Measurements from ENCODE around the gene FBN3.
"Not testable (repeated sequence)": the region's sequence is repeated elsewhere in the genome, so short reads cannot be mapped to it uniquely, and the experiment has no call there.

The FBN3 gene

DNA sequence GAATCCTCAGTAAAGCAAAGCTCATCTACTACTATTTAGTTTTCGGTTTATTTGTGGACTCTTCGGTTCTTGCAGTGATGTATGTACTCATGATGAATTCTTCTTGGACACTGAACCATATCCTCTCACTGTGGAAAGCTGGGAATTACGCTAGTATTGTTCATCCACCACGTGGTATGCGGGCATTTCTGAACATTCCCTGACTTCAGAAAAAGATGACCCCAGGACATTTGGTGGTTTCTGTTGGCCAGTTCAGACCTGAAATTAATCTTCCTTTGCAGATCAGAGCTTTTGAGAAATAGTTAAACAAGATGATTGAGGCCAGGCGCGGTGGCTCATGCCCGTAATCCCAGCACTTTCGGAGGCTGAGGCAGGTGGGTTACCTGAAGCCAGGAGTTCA, 25.3 kb upstream of the FBN3 start:
- Histone ChIP-seq H3K4me3 (no peak overlapping the region), H3K9ac (ENCODE audit: insufficient read length) (no peak overlapping the region)
- TF ChIP-seq EZH2 (IDR thresholded peaks at IDR 0.05): no peak
- no peak for TF ChIP-seq POLR2AphosphoS5 (IDR thresholded peaks at IDR 0.05; ENCODE audit: borderline replicate concordance, low read depth, low read length)
- TF ChIP-seq FOXP2 (optimal IDR thresholded peaks at IDR 0.05; ENCODE audit: control extremely low read depth, extremely low read length, insufficient read depth): no peak

DNA sequence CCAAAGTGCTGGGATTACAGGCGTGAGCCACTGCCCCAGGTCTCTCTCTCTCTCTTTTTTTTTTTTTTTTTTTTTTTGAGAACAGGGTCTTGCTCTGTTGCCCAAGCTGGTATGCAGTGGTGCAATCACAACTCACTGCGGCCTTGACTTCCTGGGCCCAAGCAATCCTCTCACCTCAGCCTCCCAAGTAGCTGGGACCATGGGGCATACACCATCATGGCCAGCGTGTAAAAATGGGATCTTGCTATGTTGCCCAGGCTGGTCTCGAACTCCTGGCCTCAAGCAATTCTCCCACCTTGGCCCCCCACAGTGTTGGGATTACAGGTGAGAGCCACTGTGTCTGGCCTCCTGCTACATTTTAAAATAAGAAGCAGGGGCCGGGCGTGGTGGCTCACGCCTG, 19.1 kb upstream of the FBN3 start:
- H3K27ac ChIP-seq: no peak overlapping the region
- no peak overlapping the region for H3K4me3 ChIP-seq
- DNase-seq (ENCODE audit: low read depth, low spot score): no peak
- H3K9me3 ChIP-seq (ENCODE audit: low read depth, low read length): no peaks in the 10 kb centered on the region
- H3K9ac ChIP-seq (ENCODE audit: insufficient read length): no peak overlapping the region
- TF ChIP-seq POLR2AphosphoS5 (IDR thresholded peaks at IDR 0.05; ENCODE audit: borderline replicate concordance, low read depth, low read length) (no peak), FOXP2 (optimal IDR thresholded peaks at IDR 0.05; ENCODE audit: control extremely low read depth, extremely low read length, insufficient read depth) (no peak), EZH2 (IDR thresholded peaks at IDR 0.05) (no peak)
- no peaks in the 10 kb centered on the region for H3K36me3 ChIP-seq (ENCODE audit: insufficient read depth, low read length)

More for the DNA sequence above, 25.3 kb upstream of the FBN3 start:
- Histone ChIP-seq H3K36me3 (ENCODE audit: insufficient read depth, low read length) (no peaks in the 10 kb centered on the region), H3K27ac (no peak overlapping the region), H3K9me3 (ENCODE audit: low read depth, low read length) (no peaks in the 10 kb centered on the region)
- DNase-seq (ENCODE audit: low read depth, low spot score): no peak

- TF ChIP-seq POLR2AphosphoS5 (IDR thresholded peaks at IDR 0.05; ENCODE audit: borderline replicate concordance, low read depth, low read length): no peak
- no peak for TF ChIP-seq EZH2 (IDR thresholded peaks at IDR 0.05)
- TF ChIP-seq FOXP2 (optimal IDR thresholded peaks at IDR 0.05; ENCODE audit: control extremely low read depth, extremely low read length, insufficient read depth): no peak
- Histone ChIP-seq H3K36me3 (ENCODE audit: insufficient read depth, low read length) (no peaks in the 10 kb centered on the region), H3K27ac (peak overlapping the region; percentile 83), H3K9ac (ENCODE audit: insufficient read length) (peak overlapping the region; percentile 47), H3K4me3 (peak overlapping the region; percentile 47), H3K9me3 (ENCODE audit: low read depth, low read length) (no peaks in the 10 kb centered on the region)
- DNase-seq (ENCODE audit: low read depth, low spot score): no peak
Measured at GRCh38 chr19:8167985-8168384, 18.6 kb upstream of the FBN3 start.

DNA sequence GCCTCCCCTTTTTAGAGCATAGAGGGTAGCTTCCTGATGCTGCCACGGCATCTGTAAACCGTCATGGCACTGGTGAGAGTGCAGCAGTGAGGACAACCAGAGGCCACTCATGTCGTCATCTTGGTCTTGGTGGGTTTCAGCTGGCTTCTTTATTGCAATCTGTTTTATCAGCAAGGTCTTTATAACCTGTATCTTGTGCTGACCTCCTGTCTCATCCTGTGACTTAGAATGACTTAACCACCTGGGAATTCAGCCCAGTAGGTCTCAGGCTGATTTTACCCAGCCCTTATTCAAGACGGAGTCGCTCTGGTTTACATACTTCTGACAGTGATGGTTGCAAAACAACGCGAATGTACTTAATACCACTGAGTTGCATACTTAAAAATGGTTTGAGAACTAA, 14.4 kb upstream of the FBN3 start:
- Histone ChIP-seq H3K9me3 (ENCODE audit: low read depth, low read length) (no peaks in the 10 kb centered on the region), H3K27ac (0 out of 2 replicates have a peak overlapping the region, but pooled peaks have one; percentile 10), H3K36me3 (ENCODE audit: insufficient read depth, low read length) (no peaks in the 10 kb centered on the region), H3K9ac (ENCODE audit: insufficient read length) (no peak overlapping the region), H3K4me3 (no peak overlapping the region)
- TF ChIP-seq POLR2AphosphoS5 (IDR thresholded peaks at IDR 0.05; ENCODE audit: borderline replicate concordance, low read depth, low read length) (no peak), FOXP2 (optimal IDR thresholded peaks at IDR 0.05; ENCODE audit: control extremely low read depth, extremely low read length, insufficient read depth) (no peak), EZH2 (IDR thresholded peaks at IDR 0.05) (no peak)
- no peak for DNase-seq (ENCODE audit: low read depth, low spot score)

GRCh38 chr19:8161135-8161646, 11.8 kb upstream of the FBN3 start:
- Histone ChIP-seq H3K9ac (ENCODE audit: insufficient read length) (peak overlapping the region; percentile 70), H3K9me3 (ENCODE audit: low read depth, low read length) (no peaks in the 10 kb centered on the region), H3K27ac (peak overlapping the region; percentile 98), H3K4me3 (no peak overlapping the region), H3K36me3 (ENCODE audit: insufficient read depth, low read length) (no peaks in the 10 kb centered on the region)
- TF ChIP-seq EZH2 (IDR thresholded peaks at IDR 0.05) (no peak), POLR2AphosphoS5 (IDR thresholded peaks at IDR 0.05; ENCODE audit: borderline replicate concordance, low read depth, low read length) (peak; percentile 84)
- DNase-seq (ENCODE audit: low read depth, low spot score): no peak

DNA sequence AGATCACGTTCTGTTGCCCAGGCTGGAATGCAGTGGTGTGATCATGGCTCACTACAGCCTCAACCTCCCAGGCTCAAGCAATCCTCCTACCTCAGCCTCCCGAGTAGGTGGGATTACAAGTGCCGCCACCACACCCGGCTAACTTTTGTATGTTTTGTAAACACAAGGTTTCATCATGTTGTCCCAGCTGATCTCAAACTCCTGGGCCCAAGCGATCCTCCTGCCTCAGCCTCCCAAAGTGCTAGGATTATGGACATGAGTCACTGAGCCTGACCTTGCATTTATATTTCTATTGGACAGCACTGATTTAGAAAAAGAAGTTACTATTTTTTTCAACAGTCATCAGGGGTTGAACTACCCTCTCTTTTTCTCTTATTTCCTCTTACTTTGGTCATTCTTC, 9.9 kb upstream of the FBN3 start:
- not testable (repeated sequence) for H3K4me3 ChIP-seq; DNase-seq (ENCODE audit: low read depth, low spot score); H3K9ac ChIP-seq (ENCODE audit: insufficient read length); H3K36me3 ChIP-seq (ENCODE audit: insufficient read depth, low read length); H3K9me3 ChIP-seq (ENCODE audit: low read depth, low read length)
- peak overlapping the region; percentile 25 for H3K27ac ChIP-seq

DNA sequence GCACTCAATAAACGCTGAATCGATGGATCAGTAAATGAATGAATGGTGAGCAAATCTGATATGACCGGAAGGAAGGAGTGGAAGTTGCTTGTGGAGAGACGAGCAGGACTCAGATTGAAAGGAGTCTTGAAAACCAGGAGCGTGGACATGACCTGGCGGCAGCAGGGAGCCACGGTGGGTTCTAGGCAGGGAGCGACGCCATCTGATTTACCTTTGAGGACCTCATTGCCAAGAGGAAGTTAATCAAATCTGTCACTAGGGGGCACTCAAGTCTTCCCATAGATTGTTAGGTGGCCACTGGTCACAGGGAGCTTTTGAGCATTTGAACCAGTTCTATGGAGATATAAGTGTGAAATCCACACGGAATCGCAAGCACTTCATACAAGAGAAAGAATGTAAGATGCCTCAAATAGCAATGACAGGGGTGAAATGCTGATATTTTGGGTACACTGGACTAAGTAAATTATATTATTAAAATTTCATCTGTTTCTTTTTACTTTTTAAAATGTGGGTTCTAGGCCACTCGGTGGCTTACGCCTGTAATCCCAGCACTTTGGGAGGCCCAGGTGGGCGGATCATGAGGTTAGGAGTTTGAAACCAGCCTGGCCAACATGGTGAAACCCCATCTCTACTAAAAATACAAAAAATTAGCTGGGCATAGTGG, 9.2 kb upstream of the FBN3 start:
- Histone ChIP-seq H3K27ac (no peak overlapping the region), H3K36me3 (ENCODE audit: insufficient read depth, low read length) (no peaks in the 10 kb centered on the region), H3K9me3 (ENCODE audit: low read depth, low read length) (no peaks in the 10 kb centered on the region), H3K9ac (ENCODE audit: insufficient read length) (no peak overlapping the region), H3K4me3 (no peak overlapping the region)
- DNase-seq (ENCODE audit: low read depth, low spot score): peak; percentile 61
- TF ChIP-seq POLR2AphosphoS5 (IDR thresholded peaks at IDR 0.05; ENCODE audit: borderline replicate concordance, low read depth, low read length) (no peak), EZH2 (IDR thresholded peaks at IDR 0.05) (no peak), FOXP2 (optimal IDR thresholded peaks at IDR 0.05; ENCODE audit: control extremely low read depth, extremely low read length, insufficient read depth) (no peak)

- Histone ChIP-seq H3K9ac (ENCODE audit: insufficient read length) (no peak overlapping the region), H3K9me3 (ENCODE audit: low read depth, low read length) (no peaks in the 10 kb centered on the region), H3K36me3 (ENCODE audit: insufficient read depth, low read length) (no peaks in the 10 kb centered on the region), H3K27ac (no peak overlapping the region; the same call in 1 of the 2 replicates), H3K4me3 (peak overlapping the region; percentile 69; the same call in 1 of the 2 replicates)
- no peak for DNase-seq (ENCODE audit: low read depth, low spot score)
- no peak for TF ChIP-seq EZH2 (IDR thresholded peaks at IDR 0.05)
- TF ChIP-seq FOXP2 (optimal IDR thresholded peaks at IDR 0.05; ENCODE audit: control extremely low read depth, extremely low read length, insufficient read depth): no peak
- no peak for TF ChIP-seq POLR2AphosphoS5 (IDR thresholded peaks at IDR 0.05; ENCODE audit: borderline replicate concordance, low read depth, low read length)
Measured at GRCh38 chr19:8155318-8155717, 5.9 kb upstream of the FBN3 start.

DNA sequence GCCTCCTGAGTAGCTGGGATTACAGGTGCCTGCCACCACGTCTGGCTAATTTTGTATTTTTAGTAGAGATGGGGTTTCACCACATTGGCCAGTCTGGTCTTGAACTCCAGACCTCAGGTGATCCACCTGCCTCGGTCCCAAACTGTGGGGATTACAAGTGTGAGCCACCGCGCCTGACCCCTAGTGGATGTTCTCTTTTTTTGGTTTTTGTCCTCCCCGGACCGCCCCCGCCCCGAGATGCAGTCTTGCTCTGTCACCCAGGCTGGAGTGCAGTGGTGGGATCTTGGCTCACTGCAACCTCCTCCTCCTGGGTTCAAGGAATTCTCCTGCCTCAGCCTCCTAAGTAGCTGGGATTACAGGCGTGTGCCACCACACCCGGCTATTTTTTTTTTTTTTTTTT, 4.6 kb upstream of the FBN3 start:
- DNase-seq (ENCODE audit: low read depth, low spot score): not testable (repeated sequence)

More for the DNA sequence above, 4.6 kb upstream of the FBN3 start:
- not testable (repeated sequence) for H3K36me3 ChIP-seq (ENCODE audit: insufficient read depth, low read length); H3K27ac ChIP-seq; H3K9me3 ChIP-seq (ENCODE audit: low read depth, low read length); H3K9ac ChIP-seq (ENCODE audit: insufficient read length); H3K4me3 ChIP-seq
